ENCODE data around the gene G6PC3. TPM values are rescaled to one million over a fixed set of nuclear protein-coding genes. Genes with fewer than 3 reads are reported as not detected.

G6PC3 gene
- total and polyA plus RNA-seq, 2 experiments from 2014 or later: 36.1 to 132 TPM

GRCh38 chr17:44078412-44078811, 7.9 kb downstream of the G6PC3 start:
- Histone ChIP-seq H3K4me1 (ENCODE audit: insufficient read depth) (peaks cover 12% of the 10 kb centered on the region), H3K79me2 (peaks cover 6% of the 10 kb centered on the region), H4K20me1 (ENCODE audit: insufficient read depth, poor library complexity, severe bottlenecking) (no peaks in the 10 kb centered on the region), H3K9me3 (ENCODE audit: low read depth) (no peaks in the 10 kb centered on the region), H3K36me3 (replicated peaks; ENCODE audit: insufficient read depth, low read depth) (no peaks in the 10 kb centered on the region), H3K4me2 (no peak overlapping the region), H3K9me2 (replicated peaks; ENCODE audit: insufficient read depth) (no peaks in the 10 kb centered on the region), H3K27me3 (no peaks in the 10 kb centered on the region), H3K4me3 (no peak overlapping the region), H2AFZ (no peak overlapping the region), H3K27ac (no peak overlapping the region)
- TF ChIP-seq EZH2phosphoT487 (IDR thresholded peaks at IDR 0.05; ENCODE audit: low read depth, severe bottlenecking, unreplicated experiment): no peak
- no peak for TF ChIP-seq EZH2 (IDR thresholded peaks at IDR 0.05; ENCODE audit: borderline replicate concordance)
- no peak for TF ChIP-seq CTCF (IDR thresholded peaks at IDR 0.05; ENCODE audit: poor library complexity)
- no peak for DNase-seq (ENCODE audit: low spot score)
- 94% methylated on average over 12 of the region's 19 CpGs for WGBS (ENCODE audit: low lambda C conversion rate, missing lambda C conversion rate)

DNA sequence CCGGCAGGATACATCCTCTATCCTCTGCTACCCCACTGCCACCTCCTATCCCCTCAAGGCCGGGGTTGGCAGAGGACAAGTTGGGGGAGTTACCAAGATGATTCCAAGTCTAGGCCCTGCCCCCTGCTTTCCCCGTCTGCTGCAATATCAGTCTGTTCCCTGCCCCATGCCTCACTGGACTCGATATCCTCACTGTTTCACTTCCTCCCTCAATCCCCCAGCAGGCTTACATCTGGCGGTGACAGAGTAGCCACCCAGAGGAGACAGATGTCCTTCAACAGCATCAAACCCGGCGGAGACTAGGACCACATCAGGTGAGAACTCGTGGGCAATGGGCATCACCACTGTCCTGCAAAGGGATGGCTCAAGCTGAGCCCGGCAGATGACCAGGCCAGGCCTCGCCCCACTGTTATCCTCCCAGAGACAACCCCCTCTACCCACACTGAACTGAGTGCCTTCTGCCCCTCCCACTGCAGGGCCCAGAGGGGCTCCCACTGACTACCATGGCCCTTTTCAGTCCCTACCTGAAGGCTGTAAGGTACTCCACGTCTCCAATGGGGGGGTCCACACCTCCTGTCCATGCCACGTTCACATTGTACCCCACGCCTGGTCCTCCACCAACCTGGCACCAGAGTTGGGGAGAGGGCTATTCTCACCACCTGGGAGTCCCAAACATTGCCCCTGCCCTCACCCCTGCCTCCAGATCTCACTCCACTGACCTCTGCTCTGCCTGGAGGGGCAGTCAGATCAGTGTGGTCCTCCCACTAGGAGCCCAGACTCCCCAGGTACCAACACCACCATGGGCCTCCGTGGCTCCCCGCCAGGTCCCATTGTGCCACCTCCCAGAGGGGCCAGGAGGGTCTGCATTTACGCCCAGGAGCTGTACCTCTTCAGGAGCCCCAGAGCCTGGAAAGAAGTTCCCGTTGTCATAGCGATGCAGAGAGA, 9.6 kb downstream of the G6PC3 start:
- H3K9me2 ChIP-seq (replicated peaks; ENCODE audit: insufficient read depth): no peaks in the 10 kb centered on the region
- no peak overlapping the region for H3K4me3 ChIP-seq
- DNase-seq (ENCODE audit: low spot score): no peak
- 95% methylated on average over 18 of the region's 18 CpGs for WGBS (ENCODE audit: low lambda C conversion rate, missing lambda C conversion rate)
- peaks cover 12% of the 10 kb centered on the region for H3K4me1 ChIP-seq (ENCODE audit: insufficient read depth)
- no peak overlapping the region for H3K27ac ChIP-seq
- TF ChIP-seq EZH2 (IDR thresholded peaks at IDR 0.05; ENCODE audit: borderline replicate concordance) (no peak), EZH2phosphoT487 (IDR thresholded peaks at IDR 0.05; ENCODE audit: low read depth, severe bottlenecking, unreplicated experiment) (no peak), CTCF (IDR thresholded peaks at IDR 0.05; ENCODE audit: poor library complexity) (no peak)
- no peaks in the 10 kb centered on the region for H4K20me1 ChIP-seq (ENCODE audit: insufficient read depth, poor library complexity, severe bottlenecking)
- H3K9me3 ChIP-seq (ENCODE audit: low read depth): no peaks in the 10 kb centered on the region
- H3K4me2 ChIP-seq: no peak overlapping the region
- no peak overlapping the region for H2AFZ ChIP-seq
- no peaks in the 10 kb centered on the region for H3K79me2 ChIP-seq
- H3K36me3 ChIP-seq (replicated peaks; ENCODE audit: insufficient read depth, low read depth): no peaks in the 10 kb centered on the region
- no peaks in the 10 kb centered on the region for H3K27me3 ChIP-seq

DNA sequence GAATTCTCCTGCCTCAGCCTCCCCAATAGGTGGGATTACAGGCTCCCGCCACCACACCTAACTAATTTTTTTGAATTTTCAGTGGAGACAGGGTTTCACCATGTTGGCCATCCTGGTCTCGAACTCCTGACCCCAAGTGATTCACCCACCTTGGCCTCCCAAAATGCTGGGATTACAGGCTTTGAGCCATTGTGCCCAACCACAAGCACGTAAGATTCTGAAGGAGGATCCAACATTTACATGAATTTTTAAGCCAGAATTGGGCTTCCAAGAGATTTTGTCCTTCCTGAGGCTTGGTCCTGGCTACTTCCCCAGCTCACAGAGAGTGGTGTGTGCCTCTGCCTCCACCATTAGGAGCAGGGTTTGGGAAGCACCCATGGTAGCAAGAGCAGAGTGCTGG, 11.1 kb downstream of the G6PC3 start:
- WGBS (ENCODE audit: low lambda C conversion rate, missing lambda C conversion rate): 93% methylated on average over 3 of the region's 3 CpGs
- TF ChIP-seq CTCF (IDR thresholded peaks at IDR 0.05; ENCODE audit: poor library complexity) (no peak), EZH2phosphoT487 (IDR thresholded peaks at IDR 0.05; ENCODE audit: low read depth, severe bottlenecking, unreplicated experiment) (no peak), EZH2 (IDR thresholded peaks at IDR 0.05; ENCODE audit: borderline replicate concordance) (no peak)
- Histone ChIP-seq H3K4me1 (ENCODE audit: insufficient read depth) (peaks cover 11% of the 10 kb centered on the region), H3K79me2 (no peaks in the 10 kb centered on the region), H3K36me3 (replicated peaks; ENCODE audit: insufficient read depth, low read depth) (no peaks in the 10 kb centered on the region), H2AFZ (no peak overlapping the region), H3K27ac (no peak overlapping the region), H3K27me3 (no peaks in the 10 kb centered on the region), H3K9me2 (replicated peaks; ENCODE audit: insufficient read depth) (no peaks in the 10 kb centered on the region), H4K20me1 (ENCODE audit: insufficient read depth, poor library complexity, severe bottlenecking) (no peaks in the 10 kb centered on the region), H3K4me3 (no peak overlapping the region), H3K9me3 (ENCODE audit: low read depth) (no peaks in the 10 kb centered on the region), H3K4me2 (no peak overlapping the region)
- DNase-seq (ENCODE audit: low spot score): no peak

Measured in hepatocyte (in vitro differentiated cells).